ENCODE data around the gene SALL3. TPM values are rescaled to one million over a fixed set of nuclear protein-coding genes. Genes with fewer than 3 reads are reported as not detected.

SALL3 gene
- total RNA-seq, 1 donor from 2014 or later: not detected

- intact Hi-C loops (cut with micrococcal nuclease): no loop called here
- no peak for DNase-seq (ENCODE audit: low spot score)
These were observed 9.9 kb upstream of the SALL3 start for GRCh38 chr18:78969574-78970315.

GRCh38 chr18:78970774-78971333 lies 8.8 kb upstream of the SALL3 start:
- no peaks in the 10 kb centered on the region for H3K4me1 Mint-ChIP-seq (ENCODE audit: low read depth)
- peaks cover 2% of the 10 kb centered on the region for H3K36me3 Mint-ChIP-seq (ENCODE audit: low read depth)

More at GRCh38 chr18:78969574-78970315, 9.9 kb upstream of the SALL3 start:
- no peak overlapping the region for H3K27ac Mint-ChIP-seq
- peaks cover 27% of the 10 kb centered on the region for H3K27me3 Mint-ChIP-seq (ENCODE audit: insufficient read depth)
- peaks cover under 1% of the 10 kb centered on the region for H3K36me3 Mint-ChIP-seq (ENCODE audit: low read depth)
- H3K4me3 Mint-ChIP-seq: no peak overlapping the region
- H3K9me3 Mint-ChIP-seq: no peaks in the 10 kb centered on the region
- no peaks in the 10 kb centered on the region for H3K4me1 Mint-ChIP-seq (ENCODE audit: low read depth)

GRCh38 chr18:78971511-78972245 lies 7.9 kb upstream of the SALL3 start:
- intact Hi-C loops (cut with micrococcal nuclease): no loop called here
- no peak overlapping the region for H3K4me3 Mint-ChIP-seq
- peaks cover 2% of the 10 kb centered on the region for H3K36me3 Mint-ChIP-seq (ENCODE audit: low read depth)
- H3K27ac Mint-ChIP-seq: no peak overlapping the region
- DNase-seq (ENCODE audit: low spot score): no peak
- H3K4me1 Mint-ChIP-seq (ENCODE audit: low read depth): no peaks in the 10 kb centered on the region
- peaks cover 47% of the 10 kb centered on the region for H3K27me3 Mint-ChIP-seq (ENCODE audit: insufficient read depth)
- H3K9me3 Mint-ChIP-seq: no peaks in the 10 kb centered on the region

More at GRCh38 chr18:78970774-78971333, 8.8 kb upstream of the SALL3 start:
- no peak overlapping the region for H3K4me3 Mint-ChIP-seq
- no peak for DNase-seq (ENCODE audit: low spot score)
- no peak overlapping the region for H3K27ac Mint-ChIP-seq
- intact Hi-C loops (cut with micrococcal nuclease): no loop called here
- H3K27me3 Mint-ChIP-seq (ENCODE audit: insufficient read depth): peaks cover 38% of the 10 kb centered on the region
- no peaks in the 10 kb centered on the region for H3K9me3 Mint-ChIP-seq

GRCh38 chr18:78972385-78972918 lies 7.2 kb upstream of the SALL3 start:
- Mint-ChIP-seq H3K4me1 (ENCODE audit: low read depth) (peaks cover 5% of the 10 kb centered on the region), H3K27ac (no peak overlapping the region), H3K4me3 (no peak overlapping the region), H3K27me3 (ENCODE audit: insufficient read depth) (peaks cover 54% of the 10 kb centered on the region), H3K36me3 (ENCODE audit: low read depth) (peaks cover 2% of the 10 kb centered on the region), H3K9me3 (no peaks in the 10 kb centered on the region)
- intact Hi-C loops (cut with micrococcal nuclease): no loop called here
- no peak for DNase-seq (ENCODE audit: low spot score)

GRCh38 chr18:78972930-78973331 lies 6.7 kb upstream of the SALL3 start:
- Mint-ChIP-seq H3K27me3 (ENCODE audit: insufficient read depth) (peaks cover 59% of the 10 kb centered on the region), H3K9me3 (no peaks in the 10 kb centered on the region), H3K36me3 (ENCODE audit: low read depth) (peaks cover 2% of the 10 kb centered on the region), H3K4me1 (ENCODE audit: low read depth) (peaks cover 6% of the 10 kb centered on the region), H3K4me3 (no peak overlapping the region), H3K27ac (no peak overlapping the region)
- intact Hi-C loops (cut with micrococcal nuclease): no loop called here
- no peak for DNase-seq (ENCODE audit: low spot score)

- no peak for DNase-seq (ENCODE audit: low spot score)
- no peak overlapping the region for H3K27ac Mint-ChIP-seq
- peaks cover 2% of the 10 kb centered on the region for H3K36me3 Mint-ChIP-seq (ENCODE audit: low read depth)
- no peaks in the 10 kb centered on the region for H3K9me3 Mint-ChIP-seq
- peaks cover 64% of the 10 kb centered on the region for H3K27me3 Mint-ChIP-seq (ENCODE audit: insufficient read depth)
- peaks cover 6% of the 10 kb centered on the region for H3K4me1 Mint-ChIP-seq (ENCODE audit: low read depth)
- intact Hi-C loops (cut with micrococcal nuclease): no loop called here
- no peak overlapping the region for H3K4me3 Mint-ChIP-seq
These were observed 6.1 kb upstream of the SALL3 start for GRCh38 chr18:78973357-78974083.

- Mint-ChIP-seq H3K27me3 (ENCODE audit: insufficient read depth) (peaks cover 60% of the 10 kb centered on the region), H3K36me3 (ENCODE audit: low read depth) (peaks cover 2% of the 10 kb centered on the region), H3K4me1 (ENCODE audit: low read depth) (peaks cover 6% of the 10 kb centered on the region), H3K9me3 (no peaks in the 10 kb centered on the region), H3K27ac (no peak overlapping the region), H3K4me3 (no peak overlapping the region)
- intact Hi-C loops (cut with micrococcal nuclease): no loop called here
- DNase-seq (ENCODE audit: low spot score): no peak
These were observed 5.4 kb upstream of the SALL3 start for GRCh38 chr18:78974115-78974761.

GRCh38 chr18:78975292-78975691 lies 4.3 kb upstream of the SALL3 start:
- H3K36me3 Mint-ChIP-seq (ENCODE audit: low read depth): peaks cover 2% of the 10 kb centered on the region
- H3K9me3 Mint-ChIP-seq: no peaks in the 10 kb centered on the region
- peaks cover 60% of the 10 kb centered on the region for H3K27me3 Mint-ChIP-seq (ENCODE audit: insufficient read depth)
- intact Hi-C loops (cut with micrococcal nuclease): no loop called here
- peaks cover 6% of the 10 kb centered on the region for H3K4me1 Mint-ChIP-seq (ENCODE audit: low read depth)
- no peak for DNase-seq (ENCODE audit: low spot score)
- no peak overlapping the region for H3K4me3 Mint-ChIP-seq
- H3K27ac Mint-ChIP-seq: no peak overlapping the region

GRCh38 chr18:78975699-78976335 lies 3.8 kb upstream of the SALL3 start:
- intact Hi-C loops (cut with micrococcal nuclease): no loop called here
- DNase-seq (ENCODE audit: low spot score): no peak
- H3K27ac Mint-ChIP-seq: peak overlapping the region; percentile 18

GRCh38 chr18:78976765-78977636 lies 2.6 kb upstream of the SALL3 start:
- no peak overlapping the region for H3K4me3 Mint-ChIP-seq
- peak overlapping the region; percentile 62 for H3K27ac Mint-ChIP-seq
- peaks cover 6% of the 10 kb centered on the region for H3K9me3 Mint-ChIP-seq
- peaks cover 59% of the 10 kb centered on the region for H3K27me3 Mint-ChIP-seq (ENCODE audit: insufficient read depth)
- no peak for DNase-seq (ENCODE audit: low spot score)
- H3K36me3 Mint-ChIP-seq (ENCODE audit: low read depth): peaks cover 7% of the 10 kb centered on the region
- peaks cover 6% of the 10 kb centered on the region for H3K4me1 Mint-ChIP-seq (ENCODE audit: low read depth)
- intact Hi-C loops (cut with micrococcal nuclease): no loop called here

More at GRCh38 chr18:78975699-78976335, 3.8 kb upstream of the SALL3 start:
- no peaks in the 10 kb centered on the region for H3K9me3 Mint-ChIP-seq
- peaks cover 6% of the 10 kb centered on the region for H3K4me1 Mint-ChIP-seq (ENCODE audit: low read depth)
- peaks cover 57% of the 10 kb centered on the region for H3K27me3 Mint-ChIP-seq (ENCODE audit: insufficient read depth)
- no peak overlapping the region for H3K4me3 Mint-ChIP-seq
- H3K36me3 Mint-ChIP-seq (ENCODE audit: low read depth): peaks cover 2% of the 10 kb centered on the region

- peaks cover 6% of the 10 kb centered on the region for H3K4me1 Mint-ChIP-seq (ENCODE audit: low read depth)
- peaks cover 59% of the 10 kb centered on the region for H3K27me3 Mint-ChIP-seq (ENCODE audit: insufficient read depth)
- intact Hi-C loops (cut with micrococcal nuclease): no loop called here
- H3K36me3 Mint-ChIP-seq (ENCODE audit: low read depth): peaks cover 7% of the 10 kb centered on the region
- H3K9me3 Mint-ChIP-seq: peaks cover 6% of the 10 kb centered on the region
- H3K4me3 Mint-ChIP-seq: no peak overlapping the region
- DNase-seq (ENCODE audit: low spot score): no peak
- H3K27ac Mint-ChIP-seq: peak overlapping the region; percentile 62
These were observed 1.8 kb upstream of the SALL3 start for GRCh38 chr18:78977637-78978348.
